NCI-H69 (cell line): ENCODE data around the gene ATRIP.

ENCODE experiments used
- DNase-seq: peaks from one replicate; lab custom pipeline; 2025; lab: John Stamatoyannopoulos, UW

The ATRIP gene

DNA sequence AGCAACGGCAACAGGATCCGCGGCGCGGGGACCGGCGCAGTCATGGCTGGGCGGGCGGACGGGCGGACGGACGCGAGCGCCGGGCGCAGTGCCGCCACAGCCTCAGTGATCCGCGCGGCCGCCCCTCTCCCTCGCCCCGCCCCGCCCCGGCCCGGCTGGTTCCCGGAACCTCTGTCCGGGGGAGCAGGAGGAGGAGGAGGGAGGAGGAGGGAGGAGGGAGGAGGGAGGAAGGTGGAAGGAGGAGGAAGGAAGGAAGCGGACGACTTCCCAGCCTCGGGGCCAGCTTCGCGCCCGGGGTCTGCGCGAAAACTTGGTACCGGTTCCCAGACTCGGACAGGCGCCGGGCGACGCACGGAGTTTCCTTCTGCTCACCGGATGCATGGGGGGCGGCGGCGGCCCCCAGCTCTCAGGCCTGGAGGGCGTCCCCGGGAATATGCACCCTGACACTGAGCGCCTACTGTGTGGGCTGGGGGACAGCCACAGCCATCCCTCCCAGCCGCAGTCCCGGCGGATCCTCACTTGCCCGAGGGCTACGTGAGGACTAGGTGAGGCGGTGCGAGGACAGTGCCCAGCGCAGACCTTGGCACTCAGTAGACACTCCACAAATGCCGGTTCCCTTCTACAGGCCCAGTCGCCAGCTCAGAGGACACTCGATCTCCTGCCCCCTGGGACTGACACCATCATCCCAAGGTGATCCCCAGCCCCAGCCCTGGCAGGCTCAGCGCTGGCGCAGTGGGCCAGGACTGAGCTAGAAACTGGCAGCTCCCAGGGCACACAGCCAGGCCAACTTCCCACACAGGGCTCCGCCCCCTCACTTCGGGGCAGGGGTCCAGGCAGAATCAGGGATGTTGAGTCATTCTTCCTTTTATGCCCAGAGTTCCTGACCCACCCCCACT lies 57.8 kb downstream of the ATRIP start, which contains the start of gene SHISA5:
Gene SHISA5, minus strand, starts transcription at position 124 of the 896 bp plus-strand sequence. Its CDS starts 80 bp downstream, at position 44.
- peak; percentile 50 for DNase-seq

DNA sequence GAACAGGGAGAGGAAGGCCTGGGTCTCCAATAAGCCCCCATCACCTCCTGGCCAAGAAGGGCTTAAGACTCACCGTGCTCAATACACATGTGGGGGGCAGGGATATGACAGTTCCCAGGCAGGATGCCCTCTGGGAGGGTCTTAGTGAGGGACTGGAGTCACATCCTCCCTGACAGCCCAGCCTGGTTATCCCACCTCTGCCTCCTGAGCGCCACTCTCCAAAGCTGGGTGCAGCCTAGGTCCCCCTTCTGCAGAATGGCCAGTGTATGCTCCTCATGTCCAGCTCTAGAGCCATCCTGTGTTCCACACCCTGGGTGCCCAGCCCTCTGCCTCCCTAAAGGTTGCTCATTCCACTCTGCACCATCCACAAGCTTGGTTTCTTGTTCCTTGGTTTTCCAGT lies 58.6 kb downstream of the ATRIP start:
- DNase-seq, result no peak

DNA sequence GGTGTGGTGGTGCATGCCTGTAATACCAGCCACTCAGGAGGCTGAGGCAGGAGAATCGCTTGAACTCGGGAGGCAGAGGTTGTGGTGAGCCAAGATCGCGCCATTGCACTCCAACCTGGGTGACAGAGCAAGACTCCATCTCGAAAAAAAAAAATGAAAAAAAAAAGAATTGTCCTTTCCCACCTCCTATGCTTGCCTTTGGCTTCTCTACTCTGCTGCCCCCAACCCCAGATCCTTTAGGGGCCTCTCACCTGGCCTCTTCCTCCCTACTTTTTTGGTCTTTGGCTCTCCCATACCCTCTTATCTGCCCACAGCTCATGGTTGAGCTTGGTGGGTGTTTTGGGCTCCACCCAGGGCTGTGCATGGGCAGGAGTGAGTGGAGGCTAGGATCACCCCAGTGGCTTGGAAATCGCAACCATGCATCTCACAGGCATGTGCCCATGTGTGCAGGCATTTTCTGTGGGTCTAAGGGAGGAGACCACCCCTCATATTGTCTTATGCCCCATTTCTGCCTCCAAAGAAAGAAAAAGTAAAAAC lies 59.5 kb downstream of the ATRIP start:
- DNase-seq, result no peak

GRCh38 chr3:48507256-48508061 lies 60.9 kb downstream of the ATRIP start:
- DNase-seq, result peak; percentile 78

DNA sequence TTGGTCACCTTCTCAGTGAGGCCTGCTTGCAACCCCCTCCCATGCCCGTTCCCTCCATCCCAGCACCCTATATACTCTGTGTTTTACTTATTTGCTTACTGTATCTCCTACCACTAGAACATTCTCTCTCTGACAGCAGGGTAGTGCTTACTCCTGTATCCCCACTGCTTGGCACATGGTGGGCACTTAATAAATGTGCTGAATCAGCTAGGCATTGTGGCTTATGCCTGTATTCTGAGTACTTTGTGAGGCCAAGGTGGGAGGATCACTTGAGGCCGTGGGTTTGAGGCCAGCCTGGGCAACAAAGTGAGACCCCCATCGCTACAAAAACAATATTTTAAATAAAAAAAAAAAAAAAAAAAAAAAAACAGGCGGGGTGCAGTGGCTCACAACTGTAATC lies 65.0 kb downstream of the ATRIP start:
- no peak for DNase-seq

DNA sequence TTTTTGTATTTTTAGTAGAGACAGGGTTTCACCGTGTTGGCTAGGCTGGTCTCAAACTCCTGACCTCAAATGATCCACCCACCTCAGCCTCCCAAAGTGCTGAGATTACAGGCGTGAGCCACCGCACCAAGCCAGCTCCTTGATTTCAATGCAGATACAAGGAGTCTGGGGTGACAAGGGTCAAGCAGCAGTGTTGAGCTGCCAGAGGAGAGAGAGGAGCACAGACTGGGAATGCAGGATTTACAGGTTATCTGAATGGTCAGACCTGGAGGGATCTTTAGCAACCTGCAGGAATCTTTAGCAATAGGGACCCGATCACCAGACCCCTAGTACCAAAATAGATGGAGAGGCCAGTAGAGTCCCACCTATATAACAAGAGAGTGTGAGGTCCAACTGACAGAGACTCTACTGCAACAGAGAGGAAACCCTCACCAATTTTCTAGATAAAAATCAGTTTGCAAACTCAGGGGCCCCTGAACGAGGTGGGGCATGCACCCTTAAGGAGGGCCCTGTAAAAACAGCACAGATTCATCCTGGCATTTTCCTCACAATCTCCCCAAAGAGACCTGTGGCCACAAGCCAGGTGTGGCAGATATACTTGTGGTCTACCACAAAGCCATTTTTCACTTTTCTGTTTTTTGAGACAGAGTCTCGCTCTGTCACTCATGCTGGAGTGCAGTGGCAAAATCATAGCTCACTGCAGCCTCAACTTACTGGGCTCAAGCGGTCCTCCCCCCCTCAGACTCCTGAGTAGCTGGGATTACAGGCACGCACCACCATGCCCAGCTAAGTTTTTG lies 68.1 kb downstream of the ATRIP start:
- DNase-seq, result no peak
